OCI-LY1 (cell line): ENCODE results near the gene C12orf60.

ENCODE experiments used
- CTCF ChIP-seq: fragments of 200-600 bp; sonication (generic), shearing (Covaris generic); IDR thresholded peaks from 2 replicates; pipeline ENCODE4 v1.5.1; 2017; ENCODE audit warnings: mild to moderate bottlenecking, antibody characterized with exemption, low read length, moderate library complexity, mixed read lengths
- EZH2 ChIP-seq: fragments of 200-600 bp; sonication (generic), shearing (Covaris generic); IDR thresholded peaks from 2 replicates; pipeline ENCODE4 v1.8.0; 2017; ENCODE audit warnings: borderline replicate concordance, mixed run types, mild to moderate bottlenecking, antibody characterized with exemption, low read length, moderate library complexity, mixed read lengths

GRCh38 chr12:14860490-14860889, 57.0 kb downstream of the C12orf60 start:
- no peak for TF ChIP-seq CTCF
- TF ChIP-seq EZH2 = no peak
